ENCODE measurements around the gene UBE2I. TPM values are rescaled to one million over a fixed set of nuclear protein-coding genes. Genes with fewer than 3 reads are reported as not detected.

UBE2I gene
- total RNA-seq, 1 experiment from 2014 or later, result 212 TPM

DNA sequence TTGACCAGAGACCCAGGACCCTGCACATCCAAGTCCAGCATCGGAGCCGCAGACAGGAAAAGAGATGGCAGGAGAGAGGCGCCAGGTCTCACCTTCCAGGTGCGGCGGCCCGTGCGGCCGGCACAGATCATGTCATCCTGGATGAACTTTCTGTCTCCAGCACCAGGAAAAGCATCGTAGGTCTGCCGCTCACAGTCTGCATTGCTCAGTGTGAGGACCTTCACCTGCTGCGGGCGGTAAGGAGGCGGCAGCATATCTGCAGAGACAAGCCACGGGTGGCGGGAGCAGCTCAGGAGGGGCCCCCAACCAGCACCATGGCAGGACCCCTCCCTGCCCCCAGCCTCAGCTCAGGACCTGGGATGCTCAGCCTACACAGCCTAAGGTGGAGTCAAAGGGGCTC is 35.6 kb upstream of the UBE2I start:
- Histone ChIP-seq H3K9ac (ENCODE audit: low read length) (no peak overlapping the region), H3K4me1 (ENCODE audit: control insufficient read depth in 1 of 2, insufficient read depth in 2 of 2, low read length in 2 of 2) (peaks cover 3 to 4% of the 10 kb centered on the region in 2 experiments; a peak in 3 of 4 replicates), H3K27me3 (ENCODE audit: insufficient read depth, low read length) (no peaks in the 10 kb centered on the region), H3K4me3 (replicated peaks in 1 of 2; ENCODE audit: low read depth in 1 of 2, low read length in 2 of 2) (no peak overlapping the region), H3K9me2 (ENCODE audit: insufficient read depth) (no peaks in the 10 kb centered on the region), H3K4me2 (ENCODE audit: low read length) (no peak overlapping the region), H3K9me3 (ENCODE audit: control insufficient read depth in 1 of 2, insufficient read depth in 1 of 2, low read depth in 1 of 2, low read length in 2 of 2) (no peaks in the 10 kb centered on the region), H3K27ac (ENCODE audit: low read depth, low read length) (no peak overlapping the region), H4K20me1 (ENCODE audit: insufficient read depth) (no peaks in the 10 kb centered on the region), H3K79me2 (ENCODE audit: insufficient read depth, low read length) (no peaks in the 10 kb centered on the region), H2AFZ (ENCODE audit: low read depth, low read length, poor library complexity, severe bottlenecking) (no peak overlapping the region), H3K36me3 (ENCODE audit: control insufficient read depth in 1 of 2, insufficient read depth in 2 of 2, low read length in 2 of 2) (no peaks in the 10 kb centered on the region)
- no TSS peak for BruUV-seq (replicated peaks)
- CTCF ChIA-PET, result no interaction called here
- POLR2A ChIA-PET, result no interaction called here
- RAD21 ChIA-PET (ENCODE audit: low non-redundant PET in 1 of 2, low total read pairs in 2 of 2, uncharacterized antibody in 2 of 2, unreplicated experiment in 2 of 2), result no interaction called here
- ATAC-seq (no peak), DNase-seq (ENCODE audit: low read depth, low spot score) (no peak)
- intact Hi-C loops (cut with micrococcal nuclease), result no loop called here
- no peak for TF ChIP-seq CEBPB (IDR thresholded peaks at IDR 0.05; ENCODE audit: low read depth)
- TF ChIP-seq, protein P1, sequence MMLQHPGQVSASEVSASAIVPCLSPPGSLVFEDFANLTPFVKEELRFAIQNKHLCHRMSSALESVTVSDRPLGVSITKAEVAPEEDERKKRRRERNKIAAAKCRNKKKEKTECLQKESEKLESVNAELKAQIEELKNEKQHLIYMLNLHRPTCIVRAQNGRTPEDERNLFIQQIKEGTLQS (IDR thresholded peaks at IDR 0.05), result no peak
- no peak for TF ChIP-seq REST (IDR thresholded peaks at IDR 0.05; ENCODE audit: low read depth)
- no peak for TF ChIP-seq SRF (IDR thresholded peaks at IDR 0.05; ENCODE audit: low read depth)
- no peak for TF ChIP-seq ELF1 (IDR thresholded peaks at IDR 0.05; ENCODE audit: borderline replicate concordance, low read depth)
- TF ChIP-seq CTCF (IDR thresholded peaks at IDR 0.05 in 2 of 3, conservative IDR thresholded peaks at IDR 0.05 in 1 of 3; ENCODE audit: borderline replicate concordance in 1 of 3, insufficient read depth in 1 of 3, low read depth in 2 of 3, low read length in 2 of 3), result no peak
- TF ChIP-seq JUND (IDR thresholded peaks at IDR 0.05), result no peak
- TF ChIP-seq, protein P2, sequence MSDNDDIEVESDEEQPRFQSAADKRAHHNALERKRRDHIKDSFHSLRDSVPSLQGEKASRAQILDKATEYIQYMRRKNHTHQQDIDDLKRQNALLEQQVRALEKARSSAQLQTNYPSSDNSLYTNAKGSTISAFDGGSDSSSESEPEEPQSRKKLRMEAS (IDR thresholded peaks at IDR 0.05), result no peak
- TF ChIP-seq EZH2phosphoT487 (IDR thresholded peaks at IDR 0.05; ENCODE audit: borderline replicate concordance), result no peak
- TF ChIP-seq SP1 (IDR thresholded peaks at IDR 0.05; ENCODE audit: low read depth), result no peak
- no peak for TF ChIP-seq FOSL1 (IDR thresholded peaks at IDR 0.05; ENCODE audit: low read depth)
- no peak for TF ChIP-seq POLR2A (IDR thresholded peaks at IDR 0.05; ENCODE audit: borderline replicate concordance, extremely low read depth, insufficient read depth, insufficient read length)
- TF ChIP-seq EGR1 (IDR thresholded peaks at IDR 0.05; ENCODE audit: low read depth), result no peak
- TF ChIP-seq ZBTB33 (IDR thresholded peaks at IDR 0.05; ENCODE audit: extremely low read depth, insufficient replicate concordance, low read length), result no peak
- no peak for TF ChIP-seq POLR2AphosphoS5 (IDR thresholded peaks at IDR 0.05; ENCODE audit: low read depth, low read length)
- no peak for TF ChIP-seq CBX3 (IDR thresholded peaks at IDR 0.05; ENCODE audit: low read depth)
- TF ChIP-seq ZNF274 (IDR thresholded peaks at IDR 0.05; ENCODE audit: low read depth, low read length), result no peak
- no peak for TF ChIP-seq EZH2 (IDR thresholded peaks at IDR 0.05)

Measured in HCT116 (cell line).